ENCODE measurements around the gene CYB5RL.

DNA sequence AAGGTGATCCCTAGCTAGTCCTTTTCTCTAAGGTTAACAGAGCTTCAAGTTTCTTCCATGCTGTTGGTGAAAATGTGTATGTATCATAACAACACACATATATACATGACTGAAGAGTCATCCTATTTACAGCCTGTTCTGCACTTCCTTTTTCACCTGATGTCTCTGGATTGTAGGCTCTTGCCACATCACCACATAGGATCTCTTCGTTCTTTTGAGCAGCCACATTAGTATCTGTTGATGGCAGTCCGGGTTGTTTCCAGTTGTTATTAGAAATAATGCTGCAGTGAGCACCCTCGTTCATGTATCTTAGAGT lies 19.8 kb upstream of the CYB5RL start:
- TF ChIP-seq SUZ12 (IDR thresholded peaks at IDR 0.05), result no peak
- no peak for TF ChIP-seq FOXM1 (IDR thresholded peaks at IDR 0.05; ENCODE audit: borderline replicate concordance)
- TF ChIP-seq ZNF384 (IDR thresholded peaks at IDR 0.05), result no peak

Data from HEK293T (cell line).